Astrocyte of the spinal cord (primary cell): Measurements from ENCODE around the gene SPIB.

Experiments
- DNase-seq: peaks from one replicate; pipeline ENCODE4 v3.0.0; 2011; ENCODE audit warnings: low read depth, low spot score
- H3K4me3 ChIP-seq: 2 replicates; pipeline ENCODE4 v1.5.1; 2011; ENCODE audit warnings: low read depth, mild to moderate bottlenecking, low read length, moderate library complexity
- CTCF ChIP-seq: IDR thresholded peaks from 2 replicates; pipeline ENCODE4 v1.5.1; 2012; ENCODE audit warnings: low read depth, mild to moderate bottlenecking, low read length, inconsistent platforms
- in situ Hi-C: cut with HindIII; loops from 2 replicates; pipeline ENCODE4 v1.10.0; 2017; ENCODE audit warnings: low sequenced_read_pairs

The SPIB gene

GRCh38 chr19:50378863-50379236 lies 39.9 kb upstream of the SPIB start:
- no peak for TF ChIP-seq CTCF
- in situ Hi-C loops = no loop called here
- no peak overlapping the region for H3K4me3 ChIP-seq
- DNase-seq = no peak

GRCh38 chr19:50379602-50380001 lies 39.1 kb upstream of the SPIB start:
- H3K4me3 ChIP-seq = no peak overlapping the region
- TF ChIP-seq CTCF = no peak
- in situ Hi-C loops = no loop called here
- no peak for DNase-seq

GRCh38 chr19:50380137-50380536 lies 38.6 kb upstream of the SPIB start:
- no peak overlapping the region for H3K4me3 ChIP-seq
- no peak for TF ChIP-seq CTCF
- in situ Hi-C loops = no loop called here
- no peak for DNase-seq

GRCh38 chr19:50380751-50381151 lies 38.0 kb upstream of the SPIB start:
- TF ChIP-seq CTCF = no peak
- no peak for DNase-seq
- no peak overlapping the region for H3K4me3 ChIP-seq
- in situ Hi-C loops = no loop called here

GRCh38 chr19:50381881-50382729 lies 36.6 kb upstream of the SPIB start:
- no peak overlapping the region for H3K4me3 ChIP-seq
- in situ Hi-C loops = no loop called here
- TF ChIP-seq CTCF = no peak
- DNase-seq = no peak

GRCh38 chr19:50383001-50383851 lies 35.5 kb upstream of the SPIB start:
- TF ChIP-seq CTCF = no peak
- peak overlapping the region; percentile 70 for H3K4me3 ChIP-seq
- in situ Hi-C loops = no loop called here
- DNase-seq = no peak
